Measurements from ENCODE around the gene ULK3. TPM values are rescaled to one million over a fixed set of nuclear protein-coding genes. Genes with fewer than 3 reads are reported as not detected.

ULK3 gene
- total and polyA plus RNA-seq, 2 of the 4 experiments (the other 2 are of a cell fraction), result 11.8 to 22.7 TPM

- H3K23ac ChIP-seq (ENCODE audit: low read depth, low read length), result no peak overlapping the region
- H4K91ac ChIP-seq (ENCODE audit: insufficient read depth, low read depth, low read length), result no peak overlapping the region
- H3K36me3 ChIP-seq (ENCODE audit: control insufficient read depth, insufficient read depth, low read length), result peaks cover 2% of the 10 kb centered on the region
- TF ChIP-seq MAZ (IDR thresholded peaks at IDR 0.05; ENCODE audit: borderline replicate concordance, low read depth, low read length) (no peak), ELK1 (IDR thresholded peaks at IDR 0.05; ENCODE audit: borderline replicate concordance, low read depth, low read length) (no peak), SMC3 (IDR thresholded peaks at IDR 0.05; ENCODE audit: low read depth, low read length) (no peak), CHD1 (IDR thresholded peaks at IDR 0.05; ENCODE audit: low read depth, low read length) (no peak), CTCF (conservative IDR thresholded peaks at IDR 0.05; ENCODE audit: low read depth, low read length) (no peak), CEBPB (IDR thresholded peaks at IDR 0.05; ENCODE audit: low read depth, low read length) (no peak), RCOR1 (IDR thresholded peaks at IDR 0.05; ENCODE audit: insufficient replicate concordance, low read length) (no peak), MAFK (IDR thresholded peaks at IDR 0.05; ENCODE audit: low read depth, low read length) (no peak), NFE2L2 (IDR thresholded peaks at IDR 0.05; ENCODE audit: low read depth, low read length) (no peak), MXI1 (IDR thresholded peaks at IDR 0.05; ENCODE audit: borderline replicate concordance, low read depth, low read length) (no peak), RFX5 (IDR thresholded peaks at IDR 0.05; ENCODE audit: low read depth, low read length) (no peak), BHLHE40 (IDR thresholded peaks at IDR 0.05; ENCODE audit: low read depth, low read length) (no peak), POLR2A (IDR thresholded peaks at IDR 0.05; ENCODE audit: low read depth, low read length) (no peak)
- H3K56ac ChIP-seq (ENCODE audit: extremely low read depth, insufficient read depth, low read length), result no peak overlapping the region
- no peak overlapping the region for H2BK120ac ChIP-seq (ENCODE audit: low read depth, low read length)
- H4K5ac ChIP-seq (ENCODE audit: low read depth, low read length), result no peak overlapping the region
- H2AFZ ChIP-seq (replicated peaks; ENCODE audit: low read length, poor library complexity), result peak overlapping the region; percentile 98
- no peak for ATAC-seq (ENCODE audit: low read depth)
- no peak overlapping the region for H2BK15ac ChIP-seq (ENCODE audit: low read depth, low read length)
- peak overlapping the region; percentile 92 for H2AK5ac ChIP-seq (ENCODE audit: low read depth, low read length)
- no peak overlapping the region for H2BK5ac ChIP-seq (ENCODE audit: low read depth, low read length, poor library complexity, severe bottlenecking)
- H3K4me3 ChIP-seq (ENCODE audit: insufficient read depth, low read depth, low read length), result peak overlapping the region; percentile 80
- POLR2A ChIA-PET (ENCODE audit: unreplicated experiment), result interaction anchor here (1.0 kb wide), 1 partner anchor 66 kb away, joined by 4 read pairs; no protein-coding TSS in a partner anchor
- dilution Hi-C loops (cut with HindIII; ENCODE audit: low sequenced_read_pairs, unreplicated experiment), result no loop called here
- no peak overlapping the region; the same call in 1 of the 2 replicates for H3K27ac ChIP-seq (ENCODE audit: insufficient read depth, low read length)
- no peaks in the 10 kb centered on the region for H3K9me3 ChIP-seq (ENCODE audit: control insufficient read depth, insufficient read depth, low read length)
- intact Hi-C loops (cut with micrococcal nuclease), result no loop called here
- H3K4me2 ChIP-seq (ENCODE audit: low read depth, low read length), result peak overlapping the region; percentile 83
- H3K4me1 ChIP-seq (ENCODE audit: control insufficient read depth, insufficient read depth, low read length), result peaks cover 15% of the 10 kb centered on the region
- peaks cover 27% of the 10 kb centered on the region for H3K9me1 ChIP-seq (ENCODE audit: insufficient read depth, low read length)
- BruUV-seq (replicated peaks), result no TSS peak
- CTCF ChIA-PET, result interaction anchor here (0.6 kb wide), 1 partner anchor 23 kb away, joined by 3 read pairs; no protein-coding TSS in a partner anchor
- H3K27me3 ChIP-seq (ENCODE audit: control insufficient read depth, insufficient read depth, low read length), result no peaks in the 10 kb centered on the region
- H3K79me1 ChIP-seq (ENCODE audit: low read depth in 1 of 2, low read length in 2 of 2), result peaks cover 13 to 57% of the 10 kb centered on the region in 2 experiments; a peak in 3 of 4 replicates
- WGBS, 2 experiments (ENCODE audit: extremely low coverage in 2 of 2, insufficient read length in 1 of 2), result 0% methylated on average over 1 of the region's 11 CpGs; no CpG with 5 or more reads in 1 of the 2 experiments
- peak overlapping the region; percentile 23; the same call in 1 of the 2 replicates for H3K9ac ChIP-seq (ENCODE audit: low read depth, low read length)
- H4K8ac ChIP-seq (ENCODE audit: low read depth in 2 of 2, low read length in 2 of 2), result peak overlapping the region; percentile 71 to 95; a peak in 3 of 4 replicates
- peaks cover 44% of the 10 kb centered on the region for H4K20me1 ChIP-seq (ENCODE audit: insufficient read depth, low read length)
- DNase-seq, result no peak
- H2AK9ac ChIP-seq (replicated peaks; ENCODE audit: low read depth, low read length, poor library complexity), result peak overlapping the region; percentile 98
- no peak overlapping the region for H3K18ac ChIP-seq (ENCODE audit: low read depth, low read length)
- in situ Hi-C loops (cut with MboI; ENCODE audit: low sequenced_read_pairs), result no loop called here
- H3K14ac ChIP-seq (replicated peaks; ENCODE audit: low read depth, low read length), result peak overlapping the region; percentile 33; the same call in 1 of the 2 replicates
- peak overlapping the region; percentile 63; the same call in 1 of the 2 replicates for H3K4ac ChIP-seq (ENCODE audit: low read depth, low read length)
- no peak overlapping the region for H2BK20ac ChIP-seq (ENCODE audit: low read depth, low read length)
Observed at GRCh38 chr15:74872702-74873035, 29.7 kb upstream of the ULK3 start.

Measured in IMR-90 (cell line).